Neutrophil (primary cell): ENCODE results near the gene IRX4.

Source experiments
- H3K27ac ChIP-seq: fragments of 200-600 bp; sonication (generic); 2 replicates; pipeline ENCODE4 v1.5.1; 2016; ENCODE audit warnings: mild to moderate bottlenecking, moderate library complexity
- H3K27me3 ChIP-seq: fragments of 200-600 bp; sonication (generic); 2 replicates; pipeline ENCODE4 v1.6.0; 2016; ENCODE audit warnings: mild to moderate bottlenecking
- H3K36me3 ChIP-seq: fragments of 200-600 bp; sonication (generic); 2 replicates; pipeline ENCODE4 v1.5.1; 2017
- H3K4me1 ChIP-seq, 2 experiments: fragments of 200-600 bp in 1 of 2; sonication (generic) in 1 of 2; 1 replicate in 1 of 2; 2 replicates in 1 of 2; pipeline versions ENCODE4 v1.5.1 to v1.6.1; 2013 to 2016; ENCODE audit warnings: low read depth in 1 of 2, low read length in 1 of 2, mild to moderate bottlenecking in 1 of 2, moderate library complexity in 1 of 2; ENCODE audit not compliant: control insufficient read depth in 1 of 2, insufficient read depth in 1 of 2
- H3K4me3 ChIP-seq, 2 experiments: fragments of 200-600 bp in 1 of 2; sonication (generic) in 1 of 2; 1 replicate in 1 of 2; 2 replicates in 1 of 2; pipeline ENCODE4 v1.5.1; 2013 to 2016; ENCODE audit warnings: low read depth in 1 of 2, low read length in 1 of 2, mild to moderate bottlenecking in 1 of 2, moderate library complexity in 1 of 2
- H3K9me3 ChIP-seq: fragments of 200-600 bp; sonication (generic); 2 replicates; pipeline ENCODE4 v1.5.1; 2016
- CTCF ChIP-seq: fragments of 200-600 bp; sonication (generic); IDR thresholded peaks from 2 replicates; pipeline ENCODE4 v1.5.1; 2016; ENCODE audit warnings: antibody characterized with exemption

IRX4 gene

GRCh38 chr5:1921711-1922110, 39.0 kb upstream of the IRX4 start:
- H3K9me3 ChIP-seq = no peaks in the 10 kb centered on the region

GRCh38 chr5:1919750-1920149, 37.0 kb upstream of the IRX4 start:
- TF ChIP-seq CTCF = no peak
- H3K27ac ChIP-seq = no peak overlapping the region
- H3K36me3 ChIP-seq = no peaks in the 10 kb centered on the region
- H3K9me3 ChIP-seq = no peaks in the 10 kb centered on the region
- H3K27me3 ChIP-seq = no peaks in the 10 kb centered on the region
- H3K4me3 ChIP-seq = no peak overlapping the region
- H3K4me1 ChIP-seq = no peaks in the 10 kb centered on the region

More at GRCh38 chr5:1921711-1922110, 39.0 kb upstream of the IRX4 start:
- Histone ChIP-seq H3K27me3 (peaks cover 3% of the 10 kb centered on the region), H3K4me3 (no peak overlapping the region), H3K27ac (no peak overlapping the region), H3K36me3 (no peaks in the 10 kb centered on the region), H3K4me1 (no peaks in the 10 kb centered on the region)
- no peak for TF ChIP-seq CTCF

GRCh38 chr5:1919209-1919566, 36.5 kb upstream of the IRX4 start:
- Histone ChIP-seq H3K27me3 (no peaks in the 10 kb centered on the region), H3K9me3 (no peaks in the 10 kb centered on the region)
- TF ChIP-seq CTCF = no peak

GRCh38 chr5:1918488-1919208, 35.9 kb upstream of the IRX4 start:
- H3K27ac ChIP-seq = no peak overlapping the region
- H3K4me1 ChIP-seq = no peaks in the 10 kb centered on the region

More at GRCh38 chr5:1919209-1919566, 36.5 kb upstream of the IRX4 start:
- Histone ChIP-seq H3K27ac (no peak overlapping the region), H3K4me3 (no peak overlapping the region), H3K36me3 (no peaks in the 10 kb centered on the region), H3K4me1 (no peaks in the 10 kb centered on the region)

GRCh38 chr5:1917830-1918487, 35.2 kb upstream of the IRX4 start:
- Histone ChIP-seq H3K4me3 (no peak overlapping the region), H3K36me3 (no peaks in the 10 kb centered on the region), H3K4me1 (no peaks in the 10 kb centered on the region), H3K27me3 (no peaks in the 10 kb centered on the region), H3K9me3 (no peaks in the 10 kb centered on the region), H3K27ac (no peak overlapping the region)
- TF ChIP-seq CTCF = no peak

More at GRCh38 chr5:1918488-1919208, 35.9 kb upstream of the IRX4 start:
- Histone ChIP-seq H3K27me3 (no peaks in the 10 kb centered on the region), H3K4me3 (no peak overlapping the region), H3K36me3 (no peaks in the 10 kb centered on the region), H3K9me3 (no peaks in the 10 kb centered on the region)
- TF ChIP-seq CTCF = no peak
